ENCODE measurements around the gene NID2.

GRCh38 chr14:52063052-52063462 lies 5.8 kb downstream of the NID2 start:
- TF ChIP-seq POLR2AphosphoS5 (IDR thresholded peaks at IDR 0.05; ENCODE audit: low read depth, low read length) = no peak
- no peak for TF ChIP-seq POLR2A (IDR thresholded peaks at IDR 0.05; ENCODE audit: low read depth, low read length)

All from GM12892 (cell line).